HepG2 (cell line): ENCODE data around the gene C1QTNF1. TPM values are rescaled to one million over a fixed set of nuclear protein-coding genes. Genes with fewer than 3 reads are reported as not detected.

Experiments used
- SALL1 ChIP-seq: sonication (generic); formaldehyde crosslinking; IDR thresholded peaks from 2 replicates; pipeline ENCODE4 v1.8.0; 2022; ENCODE audit warnings: mild to moderate bottlenecking, missing genetic modification reagents
- ZNF205 ChIP-seq: IDR thresholded peaks from 2 replicates; pipeline ENCODE4 v1.6.1; 2018; ENCODE audit warnings: missing biosample characterization, missing genetic modification reagents
- ZNF263 ChIP-seq: sonication (generic); formaldehyde crosslinking; IDR thresholded peaks from 2 replicates; pipeline ENCODE4 v1.4.0; 2020; ENCODE audit warnings: missing genetic modification reagents
- ZNF451 ChIP-seq: sonication (generic); formaldehyde crosslinking; IDR thresholded peaks from 2 replicates; pipeline ENCODE4 v1.5.0; 2020; ENCODE audit warnings: mild to moderate bottlenecking, missing genetic modification reagents
- polyA plus RNA-seq, 8 experiments: library from polyadenylated mRNA; depleted of rRNA in 3 of 8; stranded (reverse) in 7 of 8; unstranded in 1 of 8; fragments of >200 nt; fragmentation: Illumina TruSeq in 4 of 8; extraction: Trizol in 4 of 8; gene quantifications; 2 replicates each; pipeline versions ENCODE4 v1.2.1 to v1.2.3, GENCODE V29; 2011 to 2016; ENCODE audit warnings: low read depth in 4 of 8, missing spikeins in 1 of 8, mixed read lengths in 1 of 8; ENCODE audit not compliant: insufficient read depth in 1 of 8
- total RNA-seq, 5 experiments: library from RNA; depleted of rRNA; stranded (reverse); fragments of >200 nt; fragmentation: Illumina TruSeq; extraction: Trizol; gene quantifications; 2 replicates each; pipeline ENCODE4 v1.2.3, GENCODE V29; 2016; ENCODE audit warnings: low read depth in 1 of 5
- TF ChIP-seq, protein P1 (sequence below): sonication (generic); formaldehyde crosslinking; IDR thresholded peaks from 2 replicates; pipeline ENCODE4 v1.5.1; 2020; ENCODE audit warnings: mild to moderate bottlenecking, missing genetic modification reagents, moderate library complexity
- TF ChIP-seq, protein P2 (sequence below): sonication (generic); formaldehyde crosslinking; IDR thresholded peaks from 2 replicates; pipeline ENCODE4 v1.5.0; 2020; ENCODE audit warnings: missing genetic modification reagents, mild to moderate bottlenecking, borderline replicate concordance
- TF ChIP-seq, protein P3 (sequence below), 2 experiments: fragments of 450-650 bp in 1 of 2; sonication (generic) in 1 of 2; formaldehyde crosslinking in 1 of 2; IDR thresholded peaks; 2 replicates each; pipeline versions ENCODE4 v1.6.1 to v1.8.0; 2016 to 2022; ENCODE audit warnings: antibody characterized with exemption in 1 of 2, mild to moderate bottlenecking in 1 of 2, missing genetic modification reagents in 1 of 2
- TF ChIP-seq, protein P4 (sequence below): sonication (generic); formaldehyde crosslinking; IDR thresholded peaks from 2 replicates; pipeline ENCODE4 v1.5.1; 2020; ENCODE audit warnings: mild to moderate bottlenecking, missing genetic modification reagents, moderate library complexity

The C1QTNF1 gene
- total and polyA plus RNA-seq, 2 of the 13 experiments (the other 11 are each of a cell fraction or from before 2014, with no cell fraction given): 0.18 to 0.86 TPM

DNA sequence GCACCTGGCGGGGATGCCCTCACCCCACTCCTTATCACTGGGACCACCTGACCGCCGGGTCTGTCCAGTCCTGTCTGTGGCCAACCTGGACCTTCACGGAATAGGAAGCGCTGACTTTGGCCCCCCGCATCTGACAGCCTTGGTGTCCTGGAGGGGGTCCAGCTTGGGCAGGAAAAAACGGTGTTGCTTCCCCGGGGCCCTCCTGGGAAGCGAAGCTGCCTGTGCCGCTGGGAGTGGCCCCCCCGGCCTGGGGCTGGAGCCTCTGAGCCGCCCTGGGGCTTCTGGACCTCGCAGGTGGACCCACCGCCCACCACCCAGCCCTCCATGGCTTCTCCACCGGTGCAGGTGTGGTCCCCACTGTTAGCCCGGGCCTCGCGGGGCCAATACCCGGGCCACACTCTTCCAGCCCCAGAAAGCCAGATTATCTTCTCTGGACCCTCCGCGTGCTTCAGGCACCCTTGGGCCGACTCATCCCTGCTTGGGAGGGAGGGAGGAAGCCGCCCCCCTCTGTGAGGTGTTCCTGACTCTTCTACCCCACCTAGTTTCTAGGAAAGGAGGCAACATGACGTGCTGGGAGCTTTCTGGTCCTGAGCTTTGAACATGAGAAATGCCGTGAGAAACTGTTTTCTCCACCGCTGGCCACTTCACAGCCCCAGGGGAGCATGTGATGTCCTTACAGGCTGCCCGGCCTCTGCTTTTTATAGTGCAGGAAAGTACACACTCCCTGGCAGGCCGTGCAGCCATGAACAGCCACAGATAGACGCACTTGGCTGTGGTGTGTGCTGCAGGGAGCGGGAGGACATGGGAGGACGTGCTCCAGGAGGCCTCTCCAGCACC, 1.1 kb downstream of the C1QTNF1 start (continued):
- TF ChIP-seq ZNF205 (CRISPR knock-in tag): no peak
- TF ChIP-seq ZNF451 (CRISPR knock-in tag): peak; percentile 40; the same call in 1 of the 2 replicates
- TF ChIP-seq, protein P1, sequence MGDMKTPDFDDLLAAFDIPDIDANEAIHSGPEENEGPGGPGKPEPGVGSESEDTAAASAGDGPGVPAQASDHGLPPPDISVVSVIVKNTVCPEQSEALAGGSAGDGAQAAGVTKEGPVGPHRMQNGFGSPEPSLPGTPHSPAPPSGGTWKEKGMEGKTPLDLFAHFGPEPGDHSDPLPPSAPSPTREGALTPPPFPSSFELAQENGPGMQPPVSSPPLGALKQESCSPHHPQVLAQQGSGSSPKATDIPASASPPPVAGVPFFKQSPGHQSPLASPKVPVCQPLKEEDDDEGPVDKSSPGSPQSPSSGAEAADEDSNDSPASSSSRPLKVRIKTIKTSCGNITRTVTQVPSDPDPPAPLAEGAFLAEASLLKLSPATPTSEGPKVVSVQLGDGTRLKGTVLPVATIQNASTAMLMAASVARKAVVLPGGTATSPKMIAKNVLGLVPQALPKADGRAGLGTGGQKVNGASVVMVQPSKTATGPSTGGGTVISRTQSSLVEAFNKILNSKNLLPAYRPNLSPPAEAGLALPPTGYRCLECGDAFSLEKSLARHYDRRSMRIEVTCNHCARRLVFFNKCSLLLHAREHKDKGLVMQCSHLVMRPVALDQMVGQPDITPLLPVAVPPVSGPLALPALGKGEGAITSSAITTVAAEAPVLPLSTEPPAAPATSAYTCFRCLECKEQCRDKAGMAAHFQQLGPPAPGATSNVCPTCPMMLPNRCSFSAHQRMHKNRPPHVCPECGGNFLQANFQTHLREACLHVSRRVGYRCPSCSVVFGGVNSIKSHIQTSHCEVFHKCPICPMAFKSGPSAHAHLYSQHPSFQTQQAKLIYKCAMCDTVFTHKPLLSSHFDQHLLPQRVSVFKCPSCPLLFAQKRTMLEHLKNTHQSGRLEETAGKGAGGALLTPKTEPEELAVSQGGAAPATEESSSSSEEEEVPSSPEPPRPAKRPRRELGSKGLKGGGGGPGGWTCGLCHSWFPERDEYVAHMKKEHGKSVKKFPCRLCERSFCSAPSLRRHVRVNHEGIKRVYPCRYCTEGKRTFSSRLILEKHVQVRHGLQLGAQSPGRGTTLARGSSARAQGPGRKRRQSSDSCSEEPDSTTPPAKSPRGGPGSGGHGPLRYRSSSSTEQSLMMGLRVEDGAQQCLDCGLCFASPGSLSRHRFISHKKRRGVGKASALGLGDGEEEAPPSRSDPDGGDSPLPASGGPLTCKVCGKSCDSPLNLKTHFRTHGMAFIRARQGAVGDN: peak; percentile 54
- TF ChIP-seq, protein P2, sequence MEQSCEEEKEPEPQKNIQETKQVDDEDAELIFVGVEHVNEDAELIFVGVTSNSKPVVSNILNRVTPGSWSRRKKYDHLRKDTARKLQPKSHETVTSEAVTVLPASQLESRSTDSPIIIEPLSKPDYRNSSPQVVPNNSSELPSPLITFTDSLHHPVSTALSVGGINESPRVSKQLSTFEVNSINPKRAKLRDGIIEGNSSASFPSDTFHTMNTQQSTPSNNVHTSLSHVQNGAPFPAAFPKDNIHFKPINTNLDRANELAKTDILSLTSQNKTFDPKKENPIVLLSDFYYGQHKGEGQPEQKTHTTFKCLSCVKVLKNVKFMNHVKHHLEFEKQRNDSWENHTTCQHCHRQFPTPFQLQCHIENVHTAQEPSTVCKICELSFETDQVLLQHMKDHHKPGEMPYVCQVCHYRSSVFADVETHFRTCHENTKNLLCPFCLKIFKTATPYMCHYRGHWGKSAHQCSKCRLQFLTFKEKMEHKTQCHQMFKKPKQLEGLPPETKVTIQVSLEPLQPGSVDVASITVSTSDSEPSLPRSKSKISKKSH (CRISPR knock-in tag): 0 out of 2 replicates have a peak, but pooled peaks have one; percentile 10
- TF ChIP-seq, protein P3, sequence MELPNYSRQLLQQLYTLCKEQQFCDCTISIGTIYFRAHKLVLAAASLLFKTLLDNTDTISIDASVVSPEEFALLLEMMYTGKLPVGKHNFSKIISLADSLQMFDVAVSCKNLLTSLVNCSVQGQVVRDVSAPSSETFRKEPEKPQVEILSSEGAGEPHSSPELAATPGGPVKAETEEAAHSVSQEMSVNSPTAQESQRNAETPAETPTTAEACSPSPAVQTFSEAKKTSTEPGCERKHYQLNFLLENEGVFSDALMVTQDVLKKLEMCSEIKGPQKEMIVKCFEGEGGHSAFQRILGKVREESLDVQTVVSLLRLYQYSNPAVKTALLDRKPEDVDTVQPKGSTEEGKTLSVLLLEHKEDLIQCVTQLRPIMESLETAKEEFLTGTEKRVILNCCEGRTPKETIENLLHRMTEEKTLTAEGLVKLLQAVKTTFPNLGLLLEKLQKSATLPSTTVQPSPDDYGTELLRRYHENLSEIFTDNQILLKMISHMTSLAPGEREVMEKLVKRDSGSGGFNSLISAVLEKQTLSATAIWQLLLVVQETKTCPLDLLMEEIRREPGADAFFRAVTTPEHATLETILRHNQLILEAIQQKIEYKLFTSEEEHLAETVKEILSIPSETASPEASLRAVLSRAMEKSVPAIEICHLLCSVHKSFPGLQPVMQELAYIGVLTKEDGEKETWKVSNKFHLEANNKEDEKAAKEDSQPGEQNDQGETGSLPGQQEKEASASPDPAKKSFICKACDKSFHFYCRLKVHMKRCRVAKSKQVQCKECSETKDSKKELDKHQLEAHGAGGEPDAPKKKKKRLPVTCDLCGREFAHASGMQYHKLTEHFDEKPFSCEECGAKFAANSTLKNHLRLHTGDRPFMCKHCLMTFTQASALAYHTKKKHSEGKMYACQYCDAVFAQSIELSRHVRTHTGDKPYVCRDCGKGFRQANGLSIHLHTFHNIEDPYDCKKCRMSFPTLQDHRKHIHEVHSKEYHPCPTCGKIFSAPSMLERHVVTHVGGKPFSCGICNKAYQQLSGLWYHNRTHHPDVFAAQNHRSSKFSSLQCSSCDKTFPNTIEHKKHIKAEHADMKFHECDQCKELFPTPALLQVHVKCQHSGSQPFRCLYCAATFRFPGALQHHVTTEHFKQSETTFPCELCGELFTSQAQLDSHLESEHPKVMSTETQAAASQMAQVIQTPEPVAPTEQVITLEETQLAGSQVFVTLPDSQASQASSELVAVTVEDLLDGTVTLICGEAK (IDR thresholded peaks at IDR 0.05): no peak
- TF ChIP-seq, protein P3 (CRISPR knock-in tag; IDR thresholded peaks at IDR 0.05): peak; percentile 38; the same call in 1 of the 2 replicates
- peak; percentile 64; the same call in 1 of the 2 replicates for TF ChIP-seq ZNF263 (CRISPR knock-in tag)
- TF ChIP-seq SALL1: peak; percentile 41
- TF ChIP-seq, protein P4, sequence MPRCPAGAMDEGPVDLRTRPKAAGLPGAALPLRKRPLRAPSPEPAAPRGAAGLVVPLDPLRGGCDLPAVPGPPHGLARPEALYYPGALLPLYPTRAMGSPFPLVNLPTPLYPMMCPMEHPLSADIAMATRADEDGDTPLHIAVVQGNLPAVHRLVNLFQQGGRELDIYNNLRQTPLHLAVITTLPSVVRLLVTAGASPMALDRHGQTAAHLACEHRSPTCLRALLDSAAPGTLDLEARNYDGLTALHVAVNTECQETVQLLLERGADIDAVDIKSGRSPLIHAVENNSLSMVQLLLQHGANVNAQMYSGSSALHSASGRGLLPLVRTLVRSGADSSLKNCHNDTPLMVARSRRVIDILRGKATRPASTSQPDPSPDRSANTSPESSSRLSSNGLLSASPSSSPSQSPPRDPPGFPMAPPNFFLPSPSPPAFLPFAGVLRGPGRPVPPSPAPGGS: peak; percentile 70; the same call in 1 of the 2 replicates
